DOHH2 (cell line): ENCODE results near the gene MTFMT.

Source experiments
- H3F3A ChIP-seq: fragments of 200-600 bp; sonication (generic), shearing (Covaris generic); 2 replicates; pipeline ENCODE4 v1.6.0; 2016; ENCODE audit warnings: antibody characterized with exemption, mild to moderate bottlenecking; ENCODE audit not compliant: control insufficient read depth, insufficient read depth
- H3K27ac ChIP-seq: fragments of 200-600 bp; sonication (generic); 2 replicates; pipeline ENCODE4 v1.5.1; 2014; ENCODE audit warnings: low read depth, mild to moderate bottlenecking, low read length, moderate library complexity
- H3K27me3 ChIP-seq: fragments of 200-600 bp; sonication (generic); 2 replicates; pipeline ENCODE4 v1.6.1; 2014; ENCODE audit warnings: mild to moderate bottlenecking, low read length, mixed read lengths; ENCODE audit not compliant: control insufficient read depth
- H3K36me3 ChIP-seq: fragments of 200-600 bp; sonication (generic); 2 replicates; pipeline ENCODE4 v1.6.1; 2014; ENCODE audit warnings: mild to moderate bottlenecking, low read length, moderate library complexity, mixed read lengths; ENCODE audit not compliant: control insufficient read depth
- H3K4me1 ChIP-seq: fragments of 200-600 bp; sonication (generic); 2 replicates; pipeline ENCODE4 v1.6.1; 2014; ENCODE audit warnings: mild to moderate bottlenecking, low read length, mixed read lengths; ENCODE audit not compliant: control insufficient read depth
- H3K4me2 ChIP-seq: fragments of 200-600 bp; sonication (generic); 2 replicates; pipeline ENCODE4 v1.6.0; 2014; ENCODE audit warnings: mild to moderate bottlenecking, low read length, moderate library complexity
- H3K4me3 ChIP-seq: fragments of 200-600 bp; sonication (generic); 2 replicates; pipeline ENCODE4 v1.5.1; 2014; ENCODE audit warnings: mild to moderate bottlenecking, low read length, mixed read lengths
- H3K79me2 ChIP-seq: fragments of 200-600 bp; sonication (generic); 2 replicates; pipeline ENCODE4 v1.6.1; 2014; ENCODE audit warnings: mild to moderate bottlenecking, low read length, mixed read lengths; ENCODE audit not compliant: control insufficient read depth
- H3K9me2 ChIP-seq: fragments of 200-600 bp; sonication (generic); replicated peaks from 2 replicates; pipeline ENCODE4 v1.6.1; 2014; ENCODE audit warnings: mild to moderate bottlenecking, low read length, mixed read lengths; ENCODE audit not compliant: control insufficient read depth
- H3K9me3 ChIP-seq: fragments of 200-600 bp; sonication (generic); 2 replicates; pipeline ENCODE4 v1.6.1; 2014; ENCODE audit warnings: antibody characterized with exemption, low read length, mixed read lengths; ENCODE audit not compliant: control insufficient read depth, insufficient read depth
- H4K20me1 ChIP-seq: fragments of 200-600 bp; sonication (generic); 2 replicates; pipeline ENCODE4 v1.6.0; 2014; ENCODE audit warnings: low read depth, mild to moderate bottlenecking, antibody characterized with exemption, low read length, moderate library complexity; ENCODE audit not compliant: control insufficient read depth, insufficient read depth
- EZH2phosphoT487 ChIP-seq: fragments of 200-600 bp; sonication (generic); IDR thresholded peaks from 2 replicates; pipeline ENCODE4 v1.6.1; 2017; ENCODE audit warnings: borderline replicate concordance, mild to moderate bottlenecking, antibody characterized with exemption, low read length, moderate library complexity, mixed read lengths
- TF ChIP-seq, protein P1 (sequence below): fragments of 200-600 bp; sonication (generic); IDR thresholded peaks from one replicate; pipeline ENCODE4 v1.5.1; 2014; ENCODE audit warnings: antibody characterized with exemption, mild to moderate bottlenecking, low read depth, low read length; ENCODE audit not compliant: poor library complexity, severe bottlenecking

Gene MTFMT

DNA sequence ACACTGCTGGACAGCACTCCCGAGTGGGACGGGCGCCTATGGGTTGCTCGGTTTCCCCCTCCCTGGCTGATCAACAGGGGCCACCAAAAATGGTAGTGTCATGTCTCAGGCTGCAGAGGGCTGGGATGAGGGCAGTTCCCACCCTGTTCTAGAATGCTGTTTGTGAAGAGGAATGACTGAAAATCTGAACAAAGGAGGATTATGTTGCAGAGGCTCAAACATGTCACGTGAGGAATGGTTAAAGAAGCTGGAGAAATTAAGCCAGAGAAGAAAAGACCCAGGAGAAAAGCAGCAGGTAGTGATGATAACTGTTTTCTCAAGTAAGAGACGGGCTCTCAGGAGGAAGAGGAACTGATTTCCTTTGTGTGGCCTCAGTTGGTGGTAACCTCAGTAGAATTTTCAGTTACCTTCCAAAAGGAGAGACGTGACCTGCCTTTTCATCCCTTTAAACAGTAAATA lies 50.2 kb downstream of the MTFMT start:
- no peaks in the 10 kb centered on the region for H4K20me1 ChIP-seq
- H3K36me3 ChIP-seq = peaks cover 33% of the 10 kb centered on the region
- no peaks in the 10 kb centered on the region for H3K9me2 ChIP-seq
- no peaks in the 10 kb centered on the region for H3F3A ChIP-seq
- H3K4me2 ChIP-seq = no peak overlapping the region
- H3K79me2 ChIP-seq = no peaks in the 10 kb centered on the region; the same call in 1 of the 2 replicates
- H3K27ac ChIP-seq = no peak overlapping the region
- no peaks in the 10 kb centered on the region for H3K27me3 ChIP-seq
- H3K4me1 ChIP-seq = peaks cover 4% of the 10 kb centered on the region; the same call in 1 of the 2 replicates
- no peak overlapping the region for H3K4me3 ChIP-seq
- TF ChIP-seq EZH2phosphoT487 = no peak
- TF ChIP-seq, protein P1, sequence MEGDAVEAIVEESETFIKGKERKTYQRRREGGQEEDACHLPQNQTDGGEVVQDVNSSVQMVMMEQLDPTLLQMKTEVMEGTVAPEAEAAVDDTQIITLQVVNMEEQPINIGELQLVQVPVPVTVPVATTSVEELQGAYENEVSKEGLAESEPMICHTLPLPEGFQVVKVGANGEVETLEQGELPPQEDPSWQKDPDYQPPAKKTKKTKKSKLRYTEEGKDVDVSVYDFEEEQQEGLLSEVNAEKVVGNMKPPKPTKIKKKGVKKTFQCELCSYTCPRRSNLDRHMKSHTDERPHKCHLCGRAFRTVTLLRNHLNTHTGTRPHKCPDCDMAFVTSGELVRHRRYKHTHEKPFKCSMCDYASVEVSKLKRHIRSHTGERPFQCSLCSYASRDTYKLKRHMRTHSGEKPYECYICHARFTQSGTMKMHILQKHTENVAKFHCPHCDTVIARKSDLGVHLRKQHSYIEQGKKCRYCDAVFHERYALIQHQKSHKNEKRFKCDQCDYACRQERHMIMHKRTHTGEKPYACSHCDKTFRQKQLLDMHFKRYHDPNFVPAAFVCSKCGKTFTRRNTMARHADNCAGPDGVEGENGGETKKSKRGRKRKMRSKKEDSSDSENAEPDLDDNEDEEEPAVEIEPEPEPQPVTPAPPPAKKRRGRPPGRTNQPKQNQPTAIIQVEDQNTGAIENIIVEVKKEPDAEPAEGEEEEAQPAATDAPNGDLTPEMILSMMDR = no peak
- no peaks in the 10 kb centered on the region for H3K9me3 ChIP-seq

DNA sequence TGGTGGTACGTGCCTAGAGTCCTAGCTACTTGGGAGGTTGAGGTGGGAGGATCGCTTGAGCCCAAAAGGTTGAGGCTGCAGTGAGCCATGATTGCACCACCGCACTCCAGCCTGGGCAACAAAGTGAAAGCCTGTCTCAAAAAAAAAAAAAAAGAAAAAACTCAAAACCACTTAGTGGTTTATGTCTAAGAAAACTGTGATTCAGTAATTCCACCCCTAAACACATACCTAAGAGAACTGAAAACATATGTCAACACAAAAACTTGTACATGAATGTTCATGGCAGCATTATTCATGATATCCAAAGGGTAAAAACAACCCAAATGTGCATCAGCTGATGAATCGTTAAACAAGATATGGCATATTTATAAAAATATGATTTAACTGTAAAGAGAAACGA lies 54.0 kb downstream of the MTFMT start:
- peaks cover 47% of the 10 kb centered on the region for H3K36me3 ChIP-seq
- no peak overlapping the region for H3K4me3 ChIP-seq
- H3K79me2 ChIP-seq = no peaks in the 10 kb centered on the region
- no peaks in the 10 kb centered on the region for H3F3A ChIP-seq
- no peaks in the 10 kb centered on the region for H3K9me3 ChIP-seq
- H3K4me1 ChIP-seq = no peaks in the 10 kb centered on the region
- no peak overlapping the region for H3K27ac ChIP-seq
- H3K9me2 ChIP-seq = no peaks in the 10 kb centered on the region
- no peaks in the 10 kb centered on the region for H4K20me1 ChIP-seq
- H3K27me3 ChIP-seq = no peaks in the 10 kb centered on the region
- H3K4me2 ChIP-seq = no peak overlapping the region
- TF ChIP-seq, protein P1 = no peak
- no peak for TF ChIP-seq EZH2phosphoT487

GRCh38 chr15:64970698-64971097 lies 58.7 kb downstream of the MTFMT start:
- H3F3A ChIP-seq = no peaks in the 10 kb centered on the region
- no peak overlapping the region for H3K27ac ChIP-seq
- no peaks in the 10 kb centered on the region for H3K4me1 ChIP-seq
- no peaks in the 10 kb centered on the region for H3K9me3 ChIP-seq
- H3K79me2 ChIP-seq = no peaks in the 10 kb centered on the region
- no peak overlapping the region for H3K4me3 ChIP-seq
- H3K4me2 ChIP-seq = no peak overlapping the region
- peaks cover 53% of the 10 kb centered on the region for H3K36me3 ChIP-seq
- H3K27me3 ChIP-seq = no peaks in the 10 kb centered on the region
- no peak for TF ChIP-seq EZH2phosphoT487
- TF ChIP-seq, protein P1 = no peak
- no peaks in the 10 kb centered on the region for H4K20me1 ChIP-seq
- no peaks in the 10 kb centered on the region for H3K9me2 ChIP-seq
